Measurements from ENCODE around the gene GRM5.

The GRM5 gene

GRCh38 chr11:88827018-88827676 is 238.6 kb downstream of the GRM5 start:
- no peak for DNase-seq

GRCh38 chr11:88819616-88820015 is 246.2 kb downstream of the GRM5 start:
- no peak for DNase-seq

- DNase-seq: no peak
Observed at GRCh38 chr11:88818978-88819377, 246.8 kb downstream of the GRM5 start.

- DNase-seq: no peak
Observed at GRCh38 chr11:88815505-88815904, 250.3 kb downstream of the GRM5 start.

- DNase-seq: no peak
Observed at GRCh38 chr11:88814076-88814475, 251.7 kb downstream of the GRM5 start.

GRCh38 chr11:88813233-88813915 is 252.4 kb downstream of the GRM5 start:
- DNase-seq: no peak

GRCh38 chr11:88810420-88811097 is 255.2 kb downstream of the GRM5 start:
- DNase-seq: no peak

GRCh38 chr11:88809126-88809525 is 256.7 kb downstream of the GRM5 start:
- no peak for DNase-seq

GRCh38 chr11:88807349-88807748 is 258.4 kb downstream of the GRM5 start:
- DNase-seq: no peak

GRCh38 chr11:88806410-88806809 is 259.4 kb downstream of the GRM5 start:
- no peak for DNase-seq

GRCh38 chr11:88801484-88802123 is 264.2 kb downstream of the GRM5 start:
- DNase-seq: no peak

- DNase-seq: no peak
Observed at GRCh38 chr11:88799771-88800500, 265.8 kb downstream of the GRM5 start.

- no peak for DNase-seq
Observed at GRCh38 chr11:88790182-88790581, 275.6 kb downstream of the GRM5 start.

GRCh38 chr11:88779577-88779976 is 286.2 kb downstream of the GRM5 start:
- DNase-seq: no peak

GRCh38 chr11:88770475-88771079 is 295.2 kb downstream of the GRM5 start:
- no peak for DNase-seq

GRCh38 chr11:88744140-88744539 is 321.6 kb downstream of the GRM5 start:
- DNase-seq: no peak

- DNase-seq: peak; percentile 80
Observed at GRCh38 chr11:88739524-88739923, 326.3 kb downstream of the GRM5 start.

- DNase-seq: no peak
Observed at GRCh38 chr11:88709567-88709966, 356.2 kb downstream of the GRM5 start.

GRCh38 chr11:88704485-88704884 is 361.3 kb downstream of the GRM5 start:
- DNase-seq: no peak

GRCh38 chr11:88701816-88702215 is 364.0 kb downstream of the GRM5 start:
- DNase-seq: no peak

- DNase-seq: no peak
Observed at GRCh38 chr11:88697139-88697538, 368.6 kb downstream of the GRM5 start.

- no peak for DNase-seq
Observed at GRCh38 chr11:88695689-88696414, 369.9 kb downstream of the GRM5 start.
